HG02938 (cell line): ENCODE measurements around the gene SAMD4B.
A peak's percentile ranks its signal among the peaks of the same experiment; 100 is the strongest.

Source experiments
- ATAC-seq: cut with Tn5 transposase; IDR thresholded peaks from one replicate; pipeline ENCODE4 v1.9.1; 2021; ENCODE audit warnings: mild to moderate bottlenecking, moderate library complexity; ENCODE audit not compliant: unreplicated experiment

Gene SAMD4B

DNA sequence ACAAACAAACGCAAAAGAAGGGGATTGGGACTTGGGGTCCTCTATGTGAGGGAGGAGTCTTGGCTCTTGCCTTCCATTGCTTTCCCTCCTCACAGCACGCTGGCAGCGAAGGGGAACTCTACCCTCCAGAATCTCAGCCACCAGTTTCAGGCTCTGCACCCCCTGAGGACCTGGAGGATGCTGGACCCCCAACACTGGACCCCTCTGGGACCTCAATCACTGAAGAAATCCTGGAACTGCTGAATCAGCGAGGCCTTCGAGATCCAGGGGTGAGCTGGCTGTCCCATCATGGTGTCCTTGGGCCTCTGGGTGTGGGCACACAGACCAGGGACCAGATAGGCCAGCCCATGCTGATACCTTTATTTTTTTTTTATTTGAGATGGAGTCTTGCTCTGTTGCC, 79.8 kb downstream of the SAMD4B start:
- ATAC-seq = no peak

- no peak for ATAC-seq
Measured at GRCh38 chr19:39423258-39424086, 81.3 kb downstream of the SAMD4B start.

DNA sequence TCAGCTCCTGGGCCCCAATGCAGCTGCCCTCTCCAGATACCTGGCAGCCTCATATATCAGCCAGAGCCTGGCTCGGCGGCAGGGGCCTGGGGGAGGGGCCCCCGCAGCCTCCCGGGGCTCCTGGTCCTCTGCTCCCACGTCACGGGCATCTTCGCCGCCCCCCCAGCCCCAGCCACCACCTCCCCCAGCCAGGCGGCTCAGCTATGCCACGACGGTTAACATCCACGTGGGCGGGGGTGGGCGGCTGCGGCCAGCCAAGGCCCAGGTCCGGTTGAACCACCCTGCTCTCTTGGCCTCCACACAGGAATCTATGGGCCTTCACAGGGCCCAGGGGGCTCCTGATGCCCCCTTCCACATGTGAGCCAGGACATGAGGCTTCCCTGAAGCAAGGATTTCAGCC, 82.7 kb downstream of the SAMD4B start:
- no peak for ATAC-seq

- no peak for ATAC-seq
Measured at GRCh38 chr19:39425744-39426143, 83.5 kb downstream of the SAMD4B start.

DNA sequence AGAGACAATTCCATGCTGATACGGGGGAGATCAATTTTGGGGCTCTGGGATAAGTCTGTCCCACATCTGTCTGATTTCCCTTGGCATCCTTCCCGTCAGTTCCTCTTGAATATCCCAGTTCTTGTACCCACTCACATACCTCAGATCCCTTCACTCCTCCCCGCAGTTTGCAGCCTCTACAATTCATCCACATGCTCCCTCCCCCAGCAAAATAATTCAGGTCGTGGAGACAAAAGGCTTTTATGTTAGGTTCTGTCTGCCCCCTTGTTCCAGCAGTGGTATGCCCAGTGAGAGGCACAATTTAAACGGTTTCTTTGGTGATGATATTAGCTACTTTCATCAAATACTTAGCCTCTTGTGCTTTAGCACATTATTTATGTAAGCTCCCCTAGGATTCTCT, 83.9 kb downstream of the SAMD4B start:
- ATAC-seq = no peak

DNA sequence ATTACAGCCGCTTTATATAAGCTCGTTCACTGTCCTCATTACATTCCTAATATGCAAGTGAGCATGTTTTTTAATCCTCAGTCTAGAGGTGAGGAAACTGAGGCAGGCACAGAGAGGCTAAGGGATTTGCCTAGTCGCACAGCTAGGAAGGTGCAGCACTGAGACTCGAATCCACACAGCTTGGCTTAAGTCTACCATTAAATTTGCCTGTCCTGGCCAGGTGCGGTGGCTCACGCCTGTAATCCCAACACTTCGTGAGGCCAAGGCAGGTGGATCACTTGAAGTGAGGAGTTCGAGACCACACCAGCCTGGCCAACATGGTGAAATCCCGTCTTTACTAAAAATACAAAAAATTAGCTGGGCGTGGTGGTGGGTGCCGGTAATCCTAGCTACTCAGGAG, 85.5 kb downstream of the SAMD4B start:
- no peak for ATAC-seq

DNA sequence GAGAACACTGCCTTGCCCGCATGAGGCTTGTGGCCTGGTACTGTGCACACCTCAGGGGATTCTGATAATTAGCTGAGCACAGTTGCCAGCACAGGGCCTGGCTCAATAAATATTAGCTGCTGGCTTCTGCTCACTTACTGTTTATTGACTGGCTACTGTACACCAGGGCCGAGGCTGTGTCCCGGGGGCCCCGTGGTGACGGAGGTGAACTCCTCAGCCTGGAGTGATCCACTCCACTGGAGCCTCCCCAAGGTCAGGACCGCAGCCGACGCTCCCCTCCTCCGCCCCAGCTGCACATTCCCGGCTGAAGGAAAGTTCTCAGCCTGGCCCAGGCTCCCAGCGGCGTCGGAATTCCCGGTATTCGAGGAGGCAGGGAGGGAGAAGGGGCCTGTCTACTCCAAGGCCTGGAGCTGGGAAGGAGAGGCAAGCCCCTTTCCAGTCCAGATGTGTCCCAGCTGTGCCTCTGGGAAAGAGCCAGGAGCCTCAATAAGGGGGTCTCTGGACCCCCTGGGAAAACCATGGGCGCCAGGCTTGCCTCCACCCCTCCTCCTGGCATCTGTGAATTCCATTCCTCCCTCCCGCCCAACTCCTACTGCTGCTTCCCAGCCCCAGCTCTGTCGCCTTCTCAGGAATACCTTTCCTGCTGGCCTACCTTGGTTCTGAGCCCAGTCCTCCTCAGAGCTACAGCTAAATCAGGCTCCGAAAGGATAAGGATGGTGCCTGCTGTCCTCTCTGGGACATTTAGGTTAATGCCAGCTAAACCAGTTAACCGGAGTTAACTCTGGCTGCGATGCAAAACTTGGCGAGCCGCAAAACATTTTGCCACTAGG, 86.3 kb downstream of the SAMD4B start:
- ATAC-seq = no peak

- peak; percentile 51 for ATAC-seq
Measured at GRCh38 chr19:39430675-39431593, 88.7 kb downstream of the SAMD4B start.

DNA sequence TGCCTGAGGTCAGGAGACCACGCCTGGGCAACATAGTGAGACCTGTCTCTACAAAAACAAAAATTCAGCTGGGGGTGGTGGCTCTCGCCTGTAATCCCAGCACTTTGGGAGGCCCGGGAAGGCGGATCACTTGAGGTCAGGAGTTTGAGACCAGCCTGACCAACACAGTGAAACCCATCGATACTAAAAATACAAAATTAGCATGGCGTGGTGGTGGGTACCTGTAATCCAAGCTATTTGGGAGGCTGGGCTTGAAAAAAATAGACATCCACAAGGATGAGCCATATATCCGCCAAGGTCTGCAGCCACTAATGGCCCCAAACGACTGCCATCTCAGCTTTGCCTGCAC, 90.4 kb downstream of the SAMD4B start:
- no peak for ATAC-seq

DNA sequence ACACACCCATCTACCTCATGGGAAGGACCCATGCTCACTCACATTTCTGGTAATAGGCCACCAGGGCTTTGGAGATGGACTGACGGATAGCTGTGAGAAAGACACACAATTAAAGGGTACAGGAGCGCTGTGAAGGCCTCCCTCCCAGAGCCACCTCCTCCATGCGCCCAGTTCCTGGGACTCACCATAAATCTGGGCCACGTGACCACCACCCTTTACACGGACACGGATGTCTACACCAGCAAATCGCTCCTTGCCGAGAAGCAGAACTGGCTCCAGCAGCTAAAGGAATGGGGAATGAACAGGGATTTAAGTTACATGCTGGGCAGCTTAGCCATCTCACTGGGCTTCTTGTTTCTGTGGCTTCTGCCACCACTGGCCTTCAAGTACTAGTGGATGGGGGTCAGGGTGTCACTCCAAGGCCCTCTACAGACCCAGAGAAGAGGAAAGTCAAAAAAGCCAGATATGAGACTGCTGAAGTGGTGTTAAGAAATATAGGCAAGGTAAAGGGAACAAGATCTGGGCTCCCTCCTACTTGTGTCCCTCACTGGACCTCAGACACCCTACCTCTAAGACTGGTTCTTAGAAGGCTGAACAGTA, 91.4 kb downstream of the SAMD4B start:
- ATAC-seq = no peak

DNA sequence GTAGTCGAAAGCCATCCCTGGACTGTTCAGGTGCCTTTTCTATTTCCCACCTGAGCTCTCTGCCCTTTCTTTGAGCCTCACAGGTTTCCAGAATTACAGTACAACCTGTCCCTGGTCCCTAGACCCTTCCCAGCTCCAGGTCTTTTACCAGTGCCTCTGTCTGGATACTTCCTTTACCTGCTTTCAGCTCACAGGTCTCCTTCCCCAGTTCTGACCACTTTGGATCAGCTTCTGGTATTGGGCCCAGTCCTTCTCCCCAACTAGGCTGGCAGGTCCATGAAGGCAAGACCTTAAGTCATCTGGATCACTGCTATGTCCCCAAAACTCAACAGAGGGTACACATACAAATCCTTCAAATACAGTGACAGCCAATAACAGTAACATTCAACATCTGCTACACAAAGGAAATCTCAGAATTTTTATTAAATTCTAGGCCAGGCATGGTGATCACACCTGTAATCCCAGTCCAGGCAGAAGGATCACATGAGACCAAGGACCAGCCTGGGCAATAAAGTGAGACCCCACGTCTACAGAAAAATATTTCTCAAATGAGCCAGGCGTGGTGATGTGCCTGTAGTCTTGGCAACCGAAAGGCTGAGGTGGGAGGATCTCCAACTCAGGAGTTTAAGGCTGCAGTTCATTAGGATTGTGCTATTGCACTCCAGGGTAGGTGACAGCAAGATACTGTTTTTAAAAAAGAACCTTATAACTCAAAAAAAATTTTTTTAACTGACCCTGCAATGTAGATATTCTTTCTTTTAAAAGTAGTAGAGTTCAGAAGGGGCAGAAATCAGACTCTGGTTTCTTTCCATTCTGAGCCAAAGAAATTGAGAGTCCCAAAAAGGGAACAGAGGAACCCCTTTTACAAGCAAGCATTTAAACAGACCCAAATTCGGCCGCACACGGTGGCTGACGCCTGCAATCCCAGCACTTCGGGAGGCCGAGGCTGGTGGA, 92.2 kb downstream of the SAMD4B start:
- ATAC-seq = no peak
